NCI-H345 (cell line): ENCODE measurements around the gene CD7.

Source experiments
- DNase-seq: peaks from one replicate; lab custom pipeline; 2025; lab: John Stamatoyannopoulos, UW

The CD7 gene

GRCh38 chr17:82328141-82328993 is 11.0 kb upstream of the CD7 start:
- DNase-seq, result peak; percentile 27

- no peak for DNase-seq
Measured at GRCh38 chr17:82327757-82328140, 10.3 kb upstream of the CD7 start.

DNA sequence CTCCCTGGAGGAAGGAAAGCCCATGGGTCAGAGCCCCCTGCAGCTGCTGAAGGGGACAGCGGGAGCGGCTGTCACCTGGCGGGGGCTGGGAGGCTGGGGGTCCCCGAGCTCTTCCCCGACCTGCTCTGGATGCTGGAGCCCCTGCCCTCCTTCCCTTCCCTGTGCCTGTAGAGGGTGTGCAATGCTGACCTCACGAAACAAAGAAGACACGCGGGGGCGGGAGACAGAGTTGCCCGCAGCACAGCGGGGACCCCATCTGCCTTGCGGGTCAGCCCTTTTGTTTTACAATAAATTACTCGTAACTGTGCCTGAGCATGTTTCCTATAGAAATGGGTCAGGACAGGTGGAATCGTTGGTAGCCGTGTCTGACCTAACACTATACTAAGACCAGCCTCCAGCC is 9.9 kb upstream of the CD7 start:
- no peak for DNase-seq

DNA sequence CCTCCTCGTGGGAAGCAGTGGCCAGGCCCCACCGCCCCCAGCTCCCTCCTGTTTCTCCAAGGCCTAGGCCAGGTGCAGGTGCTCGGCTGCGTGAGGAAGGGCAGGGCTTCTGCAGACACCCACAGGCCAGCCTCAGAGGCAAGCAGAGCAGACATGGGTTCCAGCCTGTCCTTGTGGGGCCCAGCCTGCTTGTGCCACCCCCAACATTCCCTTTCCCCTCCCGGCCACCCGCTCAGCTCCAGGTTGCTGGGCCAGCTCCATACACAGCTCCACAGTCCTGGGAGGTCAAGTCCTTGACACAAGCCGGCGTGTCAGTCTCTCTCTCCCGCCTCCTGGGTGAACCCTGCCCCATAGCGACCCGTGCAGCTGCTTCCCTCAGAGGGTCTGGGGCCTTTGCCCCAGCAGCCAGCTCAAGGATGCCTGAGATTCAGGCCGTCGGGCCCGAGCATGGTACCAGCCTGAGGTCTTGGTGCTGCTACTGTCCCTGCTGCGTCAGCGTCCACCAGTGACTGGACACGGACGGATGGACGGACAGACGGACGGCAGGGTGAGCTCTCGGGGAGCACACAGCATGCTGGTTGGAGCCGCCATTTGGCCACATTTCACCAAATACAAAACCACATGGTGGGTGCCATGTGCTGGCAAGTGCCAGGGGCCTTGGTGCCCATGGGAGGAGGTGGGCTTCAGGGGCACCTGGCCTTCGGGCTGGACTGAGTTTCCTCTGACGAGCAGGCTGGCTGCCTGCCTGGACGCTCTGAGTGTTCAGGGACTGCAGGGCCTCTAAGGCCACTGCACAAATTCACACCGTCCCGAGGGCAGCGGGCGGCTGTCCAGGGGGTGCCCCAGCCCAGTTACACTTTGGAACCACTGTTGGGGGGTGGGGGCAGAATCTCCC is 8.1 kb upstream of the CD7 start:
- no peak for DNase-seq

DNA sequence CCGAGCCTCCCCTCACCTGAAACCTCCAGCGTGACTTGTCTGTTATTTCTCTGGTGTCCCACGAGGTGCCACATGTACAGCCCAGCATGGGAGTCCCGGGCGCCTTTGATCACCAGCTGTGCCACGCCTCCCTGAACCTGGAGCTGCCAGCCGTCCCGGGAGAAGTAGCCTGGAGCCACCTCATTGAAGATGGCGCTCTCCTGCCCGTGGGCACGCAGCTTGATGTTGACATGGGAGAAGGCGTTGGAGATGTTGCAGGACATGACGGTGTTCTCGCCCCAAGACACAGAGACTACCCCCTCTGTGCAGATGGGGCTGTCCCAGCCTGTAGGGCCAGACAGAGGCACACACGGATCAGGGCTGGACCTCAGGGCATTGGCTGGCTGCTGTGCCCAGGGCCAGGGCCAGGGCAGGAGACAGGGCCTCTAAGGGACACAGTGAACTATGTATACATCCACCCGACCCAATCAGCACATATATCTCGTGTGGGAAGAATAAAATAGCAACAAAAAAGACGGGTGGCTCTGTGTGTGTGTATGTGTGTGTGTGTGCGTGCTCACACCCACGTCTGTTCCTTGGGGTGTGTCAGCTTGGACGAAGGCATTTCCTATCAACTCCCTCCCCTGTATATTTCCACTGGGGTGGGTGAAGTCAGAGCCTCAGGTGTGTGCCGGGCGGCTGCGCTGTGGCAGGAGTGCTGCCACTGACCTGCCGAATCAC is 7.3 kb upstream of the CD7 start:
- peak; percentile 36 for DNase-seq

DNA sequence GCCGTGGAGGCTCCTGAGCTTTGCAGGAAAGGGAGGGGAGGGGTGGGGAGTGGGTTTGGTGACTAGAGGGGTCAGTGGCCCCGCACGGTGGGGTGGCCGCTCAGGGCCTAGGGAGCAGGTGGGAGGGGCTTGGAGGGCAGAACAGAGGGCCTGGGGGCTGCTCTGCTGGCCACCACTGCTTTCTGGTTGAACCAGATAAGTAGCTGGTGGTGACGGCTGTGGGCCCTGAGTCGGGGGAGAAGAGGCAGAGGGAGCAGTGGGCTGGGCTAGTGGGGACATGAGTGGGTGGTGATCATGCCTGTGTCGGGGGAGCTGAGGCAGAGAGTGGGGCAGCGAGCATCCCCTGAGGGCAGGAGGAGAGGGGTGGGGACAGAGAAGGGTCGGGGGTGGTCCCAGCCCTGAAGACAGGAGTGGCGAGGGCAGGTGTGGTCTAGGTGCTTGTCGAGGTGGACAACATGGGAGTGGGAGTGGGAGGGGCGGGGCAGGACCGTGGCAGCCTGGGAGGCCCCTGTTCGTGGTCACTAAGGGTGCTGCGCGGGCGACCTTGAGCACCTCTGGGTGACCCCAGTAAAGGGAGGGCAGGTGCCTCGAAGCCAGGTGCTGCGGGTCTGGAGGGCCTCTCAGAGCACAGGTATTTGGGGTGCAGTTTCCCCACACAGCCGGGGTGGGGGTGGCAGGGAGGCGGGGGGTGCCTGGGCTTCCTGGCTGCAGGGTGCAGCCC is 6.3 kb upstream of the CD7 start:
- DNase-seq, result no peak

DNA sequence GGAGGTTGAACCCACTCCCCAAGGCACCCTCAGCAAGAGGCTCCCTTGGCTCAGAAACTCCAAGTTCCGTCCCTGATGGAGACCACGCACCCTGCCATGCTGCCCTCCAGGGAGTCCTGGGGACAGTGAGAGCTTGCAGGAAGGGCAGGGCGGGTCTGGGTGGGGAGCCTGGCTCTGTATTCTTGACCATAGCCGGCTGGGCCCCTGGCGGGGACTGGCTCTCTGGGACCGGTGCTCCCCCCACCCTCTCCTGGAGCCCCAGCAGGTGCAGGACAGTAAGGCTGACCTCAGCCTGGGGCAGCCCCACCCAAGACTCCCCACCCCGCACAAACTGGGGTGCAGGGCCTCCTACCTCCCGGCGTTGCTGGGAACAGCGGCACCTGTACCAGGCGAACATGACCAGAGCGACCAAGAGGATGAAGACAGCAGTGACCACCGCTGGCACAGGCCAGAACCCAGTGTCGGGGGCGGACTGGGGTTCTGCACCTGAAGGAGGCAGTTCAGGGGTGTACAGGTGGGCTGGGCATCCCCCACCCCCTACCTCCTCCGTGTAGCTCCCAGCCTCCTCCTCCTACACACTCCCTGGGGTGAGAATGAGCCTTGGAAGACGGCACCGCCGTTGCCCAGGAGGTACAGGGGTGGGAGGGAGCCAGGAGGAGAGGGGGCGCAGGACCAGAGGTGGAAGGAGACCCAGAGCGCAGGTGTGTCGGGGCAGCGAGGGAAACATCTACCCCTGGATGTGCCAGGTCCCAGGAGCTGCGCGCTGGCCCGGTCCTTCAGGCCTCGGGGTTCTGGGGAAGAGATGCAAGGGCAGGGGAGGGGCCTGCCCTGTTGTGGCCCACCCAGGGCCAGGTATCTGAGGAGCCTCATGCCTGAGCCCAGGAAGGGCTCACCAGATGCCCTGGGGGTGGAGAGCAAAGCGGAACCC is 5.4 kb upstream of the CD7 start:
- no peak for DNase-seq

DNA sequence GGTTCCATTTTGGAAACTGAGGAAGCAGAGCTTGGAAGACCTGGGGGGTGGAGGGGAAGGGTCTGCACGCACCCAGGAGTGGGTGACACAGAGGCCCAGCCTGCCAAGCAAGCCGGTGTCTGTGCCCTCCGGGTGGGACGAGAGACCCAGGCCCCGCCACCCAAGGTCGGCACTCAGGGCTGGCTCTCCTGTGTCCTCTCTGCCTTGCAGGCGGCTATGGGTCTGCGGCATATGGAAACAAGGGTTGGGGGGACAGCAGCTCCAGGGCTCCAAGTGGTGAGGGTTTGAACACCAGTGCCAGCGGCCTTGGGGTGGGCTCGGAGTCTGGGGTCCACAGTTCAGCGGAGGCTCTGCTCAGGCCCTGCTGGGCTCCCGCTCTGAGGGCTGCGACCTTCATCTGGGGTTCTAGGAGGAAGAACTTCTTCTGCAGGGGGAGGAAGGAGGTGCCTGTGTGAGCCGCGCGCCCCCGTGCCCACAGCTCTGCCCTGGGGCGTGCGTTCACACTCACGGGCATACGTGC is 4.6 kb upstream of the CD7 start:
- no peak for DNase-seq

DNA sequence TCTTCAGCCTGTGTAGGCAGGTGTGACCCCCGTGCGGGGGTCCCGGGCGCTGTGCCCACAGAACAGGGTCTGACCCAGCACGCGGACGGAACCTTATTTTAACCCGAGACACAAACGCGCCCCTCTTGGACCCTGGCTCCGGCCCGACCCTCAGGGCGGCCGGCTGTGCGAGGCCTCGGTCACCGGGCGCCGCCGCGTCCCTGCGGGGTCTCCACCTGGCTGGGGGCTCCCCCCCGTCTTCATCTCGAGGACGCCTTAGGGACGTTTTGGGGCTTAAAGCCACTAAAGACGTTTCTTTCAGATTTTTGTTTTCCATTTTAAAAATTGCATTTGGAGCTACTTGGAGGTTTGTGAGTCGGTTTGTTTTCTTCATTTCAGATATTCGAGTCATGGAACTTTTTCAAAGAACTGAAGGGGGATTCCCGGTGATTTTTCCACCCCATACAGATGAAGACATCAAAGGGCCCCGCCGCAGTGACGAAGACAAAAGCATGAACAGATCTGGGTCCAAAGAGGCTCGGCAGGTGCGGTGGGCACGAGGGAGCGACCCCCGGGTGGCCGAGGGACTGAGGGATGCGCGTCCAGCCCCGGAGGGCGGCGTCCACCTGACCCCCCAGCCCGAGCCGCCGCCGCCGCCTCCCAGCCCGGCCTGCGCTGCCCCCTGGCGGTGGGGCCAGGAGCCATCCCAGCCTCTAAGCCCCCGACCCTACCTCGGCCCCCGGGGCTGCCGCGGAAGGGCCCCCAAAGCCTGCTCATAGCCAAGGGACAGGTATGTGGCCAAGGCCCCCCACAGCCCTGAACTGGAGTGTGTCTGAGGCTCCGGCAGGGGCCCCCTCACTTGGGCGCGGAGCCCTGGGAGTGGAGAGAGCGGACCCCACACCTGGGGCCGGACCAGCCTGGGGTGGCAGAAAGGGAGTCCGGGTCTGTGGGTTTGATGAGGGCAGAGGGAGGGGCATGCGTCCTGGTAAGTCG is 3.8 kb upstream of the CD7 start:
- peak; percentile 19 for DNase-seq

DNA sequence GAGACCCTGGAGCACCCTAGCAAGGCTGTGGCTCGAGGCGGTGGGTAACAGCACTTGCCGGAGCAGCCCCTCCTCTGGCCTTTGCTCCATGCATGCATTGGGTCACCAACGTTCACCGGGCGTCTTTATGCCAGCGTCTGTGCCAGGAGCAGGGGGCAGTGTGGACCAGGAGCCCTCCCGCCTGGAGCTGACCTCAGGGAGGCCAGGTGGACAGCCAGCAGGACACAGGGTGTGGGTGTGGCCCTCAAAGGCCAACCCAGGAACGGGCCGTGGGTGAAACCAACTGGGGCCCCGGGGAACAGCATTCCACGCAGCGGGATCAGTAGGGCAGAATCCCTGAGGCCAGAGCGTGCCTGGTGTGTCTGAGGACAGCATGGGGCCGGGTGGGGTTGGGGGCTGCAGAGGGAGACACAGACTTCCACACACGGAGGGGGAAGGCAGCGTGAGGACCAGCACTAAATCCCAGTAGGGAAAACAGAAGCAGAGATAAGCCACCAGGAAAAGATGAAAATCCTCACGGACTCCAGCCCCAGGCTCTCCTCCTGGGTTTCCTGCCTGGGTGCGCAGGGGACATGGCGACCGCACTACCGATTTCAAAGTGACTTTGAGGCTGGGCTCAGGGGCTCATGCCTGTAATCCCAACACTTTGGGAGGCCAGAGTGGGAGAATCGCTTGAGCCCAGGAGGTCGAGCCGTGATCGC is 2.9 kb upstream of the CD7 start:
- DNase-seq, result no peak

GRCh38 chr17:82319619-82320062 is 2.2 kb upstream of the CD7 start:
- DNase-seq, result no peak

DNA sequence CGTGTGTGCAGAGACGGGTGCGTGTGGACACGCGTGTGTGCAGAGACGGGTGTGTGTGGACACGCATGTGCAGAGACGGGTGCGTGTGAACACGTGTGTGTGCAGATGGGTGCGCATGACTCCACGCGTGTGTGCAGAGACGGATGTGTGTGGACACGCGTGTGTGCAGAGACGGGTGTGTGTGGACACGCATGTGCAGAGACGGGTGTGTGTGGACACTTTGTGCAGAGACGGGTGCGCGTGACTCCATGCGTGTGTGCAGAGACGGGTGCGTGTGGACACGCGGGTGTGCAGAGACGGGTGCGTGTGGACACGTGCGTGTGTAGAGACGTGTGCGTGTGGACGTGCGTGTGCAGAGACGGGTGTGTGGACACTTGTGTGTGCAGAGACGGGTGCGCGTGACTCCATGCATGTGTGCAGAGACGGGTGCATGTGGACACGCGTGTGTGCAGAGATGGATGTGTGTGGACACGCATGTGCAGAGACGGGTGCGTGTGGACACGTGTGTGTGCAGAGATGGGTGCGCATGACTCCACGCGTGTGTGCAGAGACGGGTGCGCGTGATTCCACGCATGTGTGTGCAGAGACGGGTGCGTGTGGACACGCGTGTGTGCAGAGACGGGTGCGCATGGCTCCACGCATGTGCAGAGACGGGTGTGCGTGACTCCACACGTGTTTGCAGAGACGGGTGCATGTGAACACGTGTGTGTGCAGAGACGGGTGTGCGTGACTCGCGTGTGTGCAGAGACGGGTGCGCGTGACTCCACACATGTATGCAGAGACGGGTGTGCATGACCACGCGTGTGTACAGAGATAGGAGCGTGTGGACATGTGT is 1.6 kb upstream of the CD7 start:
- DNase-seq, result no peak

- DNase-seq, result no peak
Measured at GRCh38 chr17:82318169-82318498, 726 bp upstream of the CD7 start.

GRCh38 chr17:82316651-82317393 is 586 bp downstream of the CD7 start:
- no peak for DNase-seq

- no peak for DNase-seq
Measured at GRCh38 chr17:82315703-82316358, 1.6 kb downstream of the CD7 start.
